ENCODE data around the gene NET1.

GRCh38 chr10:5448333-5449001, 36.1 kb downstream of the NET1 start:
- TF ChIP-seq POLR2AphosphoS5 (IDR thresholded peaks at IDR 0.05) (peak in 2 of 3 donors; percentile 54 to 76), CTCF (IDR thresholded peaks at IDR 0.05) (no peak)

All from transverse colon (tissue), 4 donors.